ENCODE results near the gene NUAK1. TPM values are rescaled to one million over a fixed set of nuclear protein-coding genes. Genes with fewer than 3 reads are reported as not detected.

Gene NUAK1
- total RNA-seq, 4 donors from 2014 or later = 18.9 to 34.5 (median 29.1) TPM

DNA sequence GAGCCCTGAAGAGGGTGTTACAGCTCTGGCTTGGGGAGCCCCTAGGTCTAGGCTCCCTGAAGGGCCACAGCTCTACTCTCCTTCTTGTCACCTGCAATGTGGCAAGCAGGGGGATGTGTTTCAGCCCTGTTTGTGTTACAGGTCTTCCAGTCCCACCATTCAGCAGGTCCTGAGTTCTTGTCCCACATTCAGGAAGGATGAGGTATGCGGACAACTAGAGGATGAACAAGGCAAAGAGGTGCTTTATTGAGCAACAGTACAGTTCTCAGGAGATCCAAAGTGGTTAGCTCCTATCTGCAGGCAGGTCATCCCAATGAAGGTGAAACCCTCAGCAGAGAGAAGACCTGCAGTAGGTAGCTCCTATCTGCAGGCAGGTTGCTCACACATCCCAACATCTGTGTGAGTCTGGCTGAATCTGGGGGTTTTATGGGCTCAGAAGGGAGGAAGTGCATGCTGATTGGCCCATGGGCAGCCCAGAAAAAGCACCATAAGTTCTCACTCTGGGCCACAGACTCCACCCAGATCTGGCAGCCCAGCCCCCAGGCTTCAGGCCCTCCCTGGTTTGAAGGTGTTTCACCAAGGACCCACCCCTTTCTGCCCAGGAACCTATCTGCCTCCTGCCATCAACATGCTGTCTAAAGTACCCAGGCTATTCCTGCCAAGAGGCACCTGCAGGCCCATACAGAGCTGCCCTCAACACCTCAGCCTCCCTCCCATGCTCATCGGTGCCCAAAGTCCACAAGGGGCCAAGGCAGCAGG is 98.9 kb downstream of the NUAK1 start:
- H3K9me3 ChIP-seq = no peaks in the 10 kb centered on the region
- intact Hi-C loops (cut with DNase I; ENCODE audit: low total_unique reads) (loop anchor here (5.0 kb wide), 1 partner anchor 97 kb away; the partner anchor contains the start of gene NUAK1), in situ Hi-C loops (cut with MboI; ENCODE audit: low sequenced_read_pairs in 4 of 4) (no loop called here)
- TF ChIP-seq, protein P1, sequence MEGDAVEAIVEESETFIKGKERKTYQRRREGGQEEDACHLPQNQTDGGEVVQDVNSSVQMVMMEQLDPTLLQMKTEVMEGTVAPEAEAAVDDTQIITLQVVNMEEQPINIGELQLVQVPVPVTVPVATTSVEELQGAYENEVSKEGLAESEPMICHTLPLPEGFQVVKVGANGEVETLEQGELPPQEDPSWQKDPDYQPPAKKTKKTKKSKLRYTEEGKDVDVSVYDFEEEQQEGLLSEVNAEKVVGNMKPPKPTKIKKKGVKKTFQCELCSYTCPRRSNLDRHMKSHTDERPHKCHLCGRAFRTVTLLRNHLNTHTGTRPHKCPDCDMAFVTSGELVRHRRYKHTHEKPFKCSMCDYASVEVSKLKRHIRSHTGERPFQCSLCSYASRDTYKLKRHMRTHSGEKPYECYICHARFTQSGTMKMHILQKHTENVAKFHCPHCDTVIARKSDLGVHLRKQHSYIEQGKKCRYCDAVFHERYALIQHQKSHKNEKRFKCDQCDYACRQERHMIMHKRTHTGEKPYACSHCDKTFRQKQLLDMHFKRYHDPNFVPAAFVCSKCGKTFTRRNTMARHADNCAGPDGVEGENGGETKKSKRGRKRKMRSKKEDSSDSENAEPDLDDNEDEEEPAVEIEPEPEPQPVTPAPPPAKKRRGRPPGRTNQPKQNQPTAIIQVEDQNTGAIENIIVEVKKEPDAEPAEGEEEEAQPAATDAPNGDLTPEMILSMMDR (IDR thresholded peaks at IDR 0.05 in 4 of 5, conservative IDR thresholded peaks at IDR 0.05 in 1 of 5) = no peak
- TF ChIP-seq POLR2A (IDR thresholded peaks at IDR 0.05) = no peak
- H3K36me3 ChIP-seq = no peaks in the 10 kb centered on the region
- no peaks in the 10 kb centered on the region for H3K4me1 ChIP-seq
- no peak for DNase-seq
- no peaks in the 10 kb centered on the region for H3K27me3 ChIP-seq
- no peak overlapping the region for H3K4me3 ChIP-seq
- ATAC-seq = no peak
- H3K27ac ChIP-seq = no peak overlapping the region

DNA sequence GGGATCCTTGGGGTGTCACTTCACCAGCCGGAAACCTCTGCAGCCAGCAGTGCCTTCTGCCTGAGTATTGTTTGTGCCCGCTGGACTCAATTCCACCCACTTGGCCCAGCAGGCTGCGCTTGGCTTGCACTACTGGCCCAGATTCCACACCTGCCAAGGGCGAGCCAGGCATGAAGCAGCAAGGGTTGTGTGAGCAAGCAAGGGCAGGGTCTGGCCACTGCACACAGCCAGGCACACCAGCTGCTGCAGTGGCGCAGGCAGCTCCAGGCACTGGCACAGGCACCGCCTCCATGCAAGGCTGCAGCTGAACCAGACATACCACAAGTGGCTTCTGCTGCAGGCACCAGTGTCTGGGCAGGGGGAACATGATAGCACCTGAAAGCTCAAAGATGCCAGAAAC is 99.5 kb downstream of the NUAK1 start:
- DNase-seq (peak; percentile 48 to 49), ATAC-seq (peak; percentile 76 to 84)
- intact Hi-C loops (cut with DNase I; ENCODE audit: low total_unique reads) (loop anchor here (5.0 kb wide), 1 partner anchor 98 kb away; the partner anchor contains the start of gene NUAK1), in situ Hi-C loops (cut with MboI; ENCODE audit: low sequenced_read_pairs in 4 of 4) (no loop called here)
- no peaks in the 10 kb centered on the region for H3K9me3 ChIP-seq
- no peaks in the 10 kb centered on the region for H3K27me3 ChIP-seq
- no peak overlapping the region for H3K4me3 ChIP-seq
- H3K4me1 ChIP-seq = no peaks in the 10 kb centered on the region
- H3K36me3 ChIP-seq = no peaks in the 10 kb centered on the region
- no peak overlapping the region for H3K27ac ChIP-seq
- TF ChIP-seq, protein P1 (IDR thresholded peaks at IDR 0.05 in 4 of 5, conservative IDR thresholded peaks at IDR 0.05 in 1 of 5) = no peak
- TF ChIP-seq POLR2A (IDR thresholded peaks at IDR 0.05) = no peak

DNA sequence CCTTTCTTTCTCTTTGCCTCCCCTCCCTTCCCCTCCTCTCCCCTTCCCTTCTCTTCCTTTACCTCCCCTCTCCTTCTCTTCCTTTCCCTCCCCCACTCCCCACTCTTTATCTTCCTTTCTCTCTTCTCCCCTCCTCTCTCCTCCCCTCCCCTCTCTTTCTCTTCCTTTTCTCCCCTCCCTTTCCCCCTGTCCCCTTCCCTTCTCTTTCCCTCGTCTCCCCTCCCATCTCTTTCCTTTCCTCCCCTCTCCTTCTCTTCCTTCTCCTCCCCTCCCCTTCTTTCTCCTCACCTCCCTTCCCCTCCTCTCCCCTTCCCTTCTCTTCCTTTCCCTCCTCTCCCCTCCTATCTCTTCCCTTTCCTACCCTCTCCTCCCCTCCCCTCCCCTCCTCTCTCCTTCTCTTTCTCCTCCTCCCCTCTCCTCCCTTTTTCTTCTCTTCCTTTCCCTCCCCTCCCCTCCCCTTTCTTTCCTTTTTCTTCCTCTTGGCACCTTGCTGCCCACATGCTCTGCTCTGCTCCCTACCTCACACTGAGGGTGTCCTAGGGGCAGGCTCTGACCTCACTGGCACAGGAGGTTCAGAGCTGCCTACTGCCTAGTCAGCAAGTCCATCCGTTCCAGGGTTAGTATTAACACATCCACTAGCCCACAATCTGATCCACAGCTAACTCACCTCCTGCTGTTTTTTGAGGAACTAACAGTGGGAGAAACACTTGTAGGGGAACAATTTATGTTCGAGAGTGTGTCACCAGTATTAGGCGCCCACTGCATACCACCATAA is 101.0 kb downstream of the NUAK1 start:
- H3K4me3 ChIP-seq = no peak overlapping the region
- no peaks in the 10 kb centered on the region for H3K27me3 ChIP-seq
- intact Hi-C loops (cut with DNase I; ENCODE audit: low total_unique reads) (loop anchor here (5.0 kb wide), 1 partner anchor 100 kb away; the partner anchor contains the start of gene NUAK1), in situ Hi-C loops (cut with MboI; ENCODE audit: low sequenced_read_pairs in 4 of 4) (no loop called here)
- no peaks in the 10 kb centered on the region for H3K9me3 ChIP-seq
- H3K27ac ChIP-seq = no peak overlapping the region
- no peaks in the 10 kb centered on the region for H3K4me1 ChIP-seq
- DNase-seq (no peak), ATAC-seq (no peak)
- no peak for TF ChIP-seq POLR2A (IDR thresholded peaks at IDR 0.05)
- TF ChIP-seq, protein P1 (IDR thresholded peaks at IDR 0.05 in 4 of 5, conservative IDR thresholded peaks at IDR 0.05 in 1 of 5) = no peak
- H3K36me3 ChIP-seq = no peaks in the 10 kb centered on the region

DNA sequence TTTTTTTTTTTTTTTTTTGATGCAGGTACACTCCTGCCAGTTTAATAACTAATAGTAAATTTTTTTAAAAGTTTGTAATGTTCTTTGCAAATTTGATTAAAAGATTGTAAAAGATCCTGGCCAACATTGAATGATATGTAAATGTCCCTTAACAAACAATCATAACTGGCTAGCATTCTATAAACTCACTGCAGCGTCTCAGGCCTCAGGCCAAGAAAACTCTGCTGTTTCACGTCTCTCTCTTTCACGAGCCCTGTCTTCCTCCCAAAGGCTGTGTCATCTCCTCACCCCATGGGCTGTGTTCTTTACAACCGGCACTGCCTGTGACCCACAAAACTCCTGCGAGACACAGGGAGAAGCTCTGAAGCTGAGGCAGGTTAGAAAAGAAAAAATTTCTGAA is 103.3 kb downstream of the NUAK1 start:
- DNase-seq (no peak), ATAC-seq (no peak)
- Histone ChIP-seq H3K36me3 (no peaks in the 10 kb centered on the region), H3K27me3 (no peaks in the 10 kb centered on the region), H3K9me3 (no peaks in the 10 kb centered on the region), H3K4me1 (no peaks in the 10 kb centered on the region), H3K27ac (no peak overlapping the region), H3K4me3 (no peak overlapping the region)
- in situ Hi-C loops (cut with MboI; ENCODE audit: low sequenced_read_pairs in 4 of 4) = no loop called here
- TF ChIP-seq, protein P1 (IDR thresholded peaks at IDR 0.05 in 4 of 5, conservative IDR thresholded peaks at IDR 0.05 in 1 of 5) = no peak
- no peak for TF ChIP-seq POLR2A (IDR thresholded peaks at IDR 0.05)
- intact Hi-C loops (cut with DNase I; ENCODE audit: low total_unique reads) = loop anchor here (5.0 kb wide), 1 partner anchor 102 kb away; the partner anchor contains the start of gene NUAK1
